Liver (tissue), 3 donors: ENCODE measurements around the gene OTUD1.

ENCODE experiments used
- CTCF ChIP-seq: fragments of 150-350 bp; IDR thresholded peaks from 2 replicates; pipeline ENCODE4 v1.5.1; 2017; ENCODE audit warnings: improper control_type of control experiment, low read depth, low read length; ENCODE audit not compliant: missing input control
- EGR1 ChIP-seq, 2 donors: IDR thresholded peaks; 2 replicates each; pipeline ENCODE4 v1.6.1; 2016 to 2018; ENCODE audit warnings: antibody characterized with exemption in 2 of 2, low read depth in 2 of 2
- FOXA1 ChIP-seq: IDR thresholded peaks from 2 replicates; pipeline ENCODE4 v1.6.1; 2016; ENCODE audit warnings: antibody characterized with exemption
- GABPA ChIP-seq, 2 donors: IDR thresholded peaks in 1 of 2; conservative IDR thresholded peaks in 1 of 2; 2 replicates each; pipeline ENCODE4 v1.6.1; 2016; ENCODE audit warnings: antibody characterized with exemption in 2 of 2, mild to moderate bottlenecking in 1 of 2, moderate library complexity in 1 of 2
- HNF4G ChIP-seq: IDR thresholded peaks from 2 replicates; pipeline ENCODE4 v1.6.1; 2016; ENCODE audit warnings: antibody characterized with exemption
- JUND ChIP-seq, 2 donors: IDR thresholded peaks; 2 replicates each; pipeline ENCODE4 v1.6.1; 2016; ENCODE audit warnings: antibody characterized with exemption in 2 of 2
- RAD21 ChIP-seq, 2 donors: IDR thresholded peaks; 2 replicates each; pipeline ENCODE4 v1.6.1; 2016; ENCODE audit warnings: antibody characterized with exemption in 2 of 2, mild to moderate bottlenecking in 2 of 2
- REST ChIP-seq: IDR thresholded peaks from 2 replicates; pipeline ENCODE4 v1.6.1; 2016; ENCODE audit warnings: antibody characterized with exemption, mild to moderate bottlenecking
- SP1 ChIP-seq: IDR thresholded peaks from 2 replicates; pipeline ENCODE4 v1.6.1; 2018; ENCODE audit warnings: antibody characterized with exemption, mild to moderate bottlenecking
- TAF1 ChIP-seq: conservative IDR thresholded peaks from 2 replicates; pipeline ENCODE4 v1.6.1; 2016; ENCODE audit warnings: antibody characterized with exemption, mild to moderate bottlenecking
- YY1 ChIP-seq: IDR thresholded peaks from 2 replicates; pipeline ENCODE4 v1.6.1; 2016; ENCODE audit warnings: antibody characterized with exemption, mild to moderate bottlenecking
- TF ChIP-seq, protein P1 (sequence below): IDR thresholded peaks from 2 replicates; pipeline ENCODE4 v1.6.1; 2016; ENCODE audit warnings: antibody characterized with exemption
- TF ChIP-seq, protein P2 (sequence below): IDR thresholded peaks from 2 replicates; pipeline ENCODE4 v1.6.1; 2016; ENCODE audit warnings: antibody characterized with exemption
- TF ChIP-seq, protein P3 (sequence below): IDR thresholded peaks from 2 replicates; pipeline ENCODE4 v1.6.1; 2016; ENCODE audit warnings: antibody characterized with exemption
- donor health status: healthy.
- donor health status: healthy.

GRCh38 chr10:23396695-23397094 lies 42.2 kb upstream of the OTUD1 start:
- no peak for TF ChIP-seq GABPA (IDR thresholded peaks at IDR 0.05 in 1 of 2, conservative IDR thresholded peaks at IDR 0.05 in 1 of 2)
- TF ChIP-seq CTCF = no peak
- no peak for TF ChIP-seq SP1
- no peak for TF ChIP-seq YY1
- TF ChIP-seq RAD21 (IDR thresholded peaks at IDR 0.05) = no peak
- no peak for TF ChIP-seq FOXA1
- TF ChIP-seq, protein P1, sequence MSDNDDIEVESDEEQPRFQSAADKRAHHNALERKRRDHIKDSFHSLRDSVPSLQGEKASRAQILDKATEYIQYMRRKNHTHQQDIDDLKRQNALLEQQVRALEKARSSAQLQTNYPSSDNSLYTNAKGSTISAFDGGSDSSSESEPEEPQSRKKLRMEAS = no peak
- TF ChIP-seq REST = no peak
- TF ChIP-seq EGR1 (IDR thresholded peaks at IDR 0.05; ENCODE audit: low read depth in 2 of 2) = no peak
- TF ChIP-seq, protein P2, sequence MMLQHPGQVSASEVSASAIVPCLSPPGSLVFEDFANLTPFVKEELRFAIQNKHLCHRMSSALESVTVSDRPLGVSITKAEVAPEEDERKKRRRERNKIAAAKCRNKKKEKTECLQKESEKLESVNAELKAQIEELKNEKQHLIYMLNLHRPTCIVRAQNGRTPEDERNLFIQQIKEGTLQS = no peak
- TF ChIP-seq HNF4G = no peak
- TF ChIP-seq JUND (IDR thresholded peaks at IDR 0.05) = no peak
- TF ChIP-seq, protein P3, sequence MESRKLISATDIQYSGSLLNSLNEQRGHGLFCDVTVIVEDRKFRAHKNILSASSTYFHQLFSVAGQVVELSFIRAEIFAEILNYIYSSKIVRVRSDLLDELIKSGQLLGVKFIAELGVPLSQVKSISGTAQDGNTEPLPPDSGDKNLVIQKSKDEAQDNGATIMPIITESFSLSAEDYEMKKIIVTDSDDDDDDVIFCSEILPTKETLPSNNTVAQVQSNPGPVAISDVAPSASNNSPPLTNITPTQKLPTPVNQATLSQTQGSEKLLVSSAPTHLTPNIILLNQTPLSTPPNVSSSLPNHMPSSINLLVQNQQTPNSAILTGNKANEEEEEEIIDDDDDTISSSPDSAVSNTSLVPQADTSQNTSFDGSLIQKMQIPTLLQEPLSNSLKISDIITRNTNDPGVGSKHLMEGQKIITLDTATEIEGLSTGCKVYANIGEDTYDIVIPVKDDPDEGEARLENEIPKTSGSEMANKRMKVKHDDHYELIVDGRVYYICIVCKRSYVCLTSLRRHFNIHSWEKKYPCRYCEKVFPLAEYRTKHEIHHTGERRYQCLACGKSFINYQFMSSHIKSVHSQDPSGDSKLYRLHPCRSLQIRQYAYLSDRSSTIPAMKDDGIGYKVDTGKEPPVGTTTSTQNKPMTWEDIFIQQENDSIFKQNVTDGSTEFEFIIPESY = no peak
- no peak for TF ChIP-seq TAF1
